LNCaP clone FGC (cell line): ENCODE results near the gene NPBWR2.

Experiments
- DNase-seq: peaks from one replicate; pipeline ENCODE4 v3.0.0-alpha.2; 2011; ENCODE audit warnings: low read depth
- H3K4me3 ChIP-seq: 2 replicates; pipeline ENCODE4 v1.5.1; 2011; ENCODE audit warnings: mild to moderate bottlenecking, low read depth, low read length, control low read depth
- CTCF ChIP-seq: IDR thresholded peaks from 2 replicates; pipeline ENCODE4 v1.5.1; 2012; ENCODE audit warnings: mild to moderate bottlenecking; ENCODE audit not compliant: control insufficient read depth, insufficient read depth; ENCODE audit errors: extremely low read depth

Gene NPBWR2

GRCh38 chr20:64103871-64104666 lies 3.3 kb downstream of the NPBWR2 start:
- DNase-seq: no peak
- no peak for TF ChIP-seq CTCF
- H3K4me3 ChIP-seq: no peak overlapping the region

GRCh38 chr20:64102647-64103354 lies 4.6 kb downstream of the NPBWR2 start:
- no peak for DNase-seq
- H3K4me3 ChIP-seq: no peak overlapping the region
- no peak for TF ChIP-seq CTCF

GRCh38 chr20:64101731-64102621 lies 5.4 kb downstream of the NPBWR2 start:
- peak; percentile 57 for TF ChIP-seq CTCF
- DNase-seq: no peak
- H3K4me3 ChIP-seq: peak overlapping the region; percentile 18; the same call in 1 of the 2 replicates

- no peak overlapping the region for H3K4me3 ChIP-seq
- TF ChIP-seq CTCF: no peak
Measured at GRCh38 chr20:64100946-64101688, 6.2 kb downstream of the NPBWR2 start.

DNA sequence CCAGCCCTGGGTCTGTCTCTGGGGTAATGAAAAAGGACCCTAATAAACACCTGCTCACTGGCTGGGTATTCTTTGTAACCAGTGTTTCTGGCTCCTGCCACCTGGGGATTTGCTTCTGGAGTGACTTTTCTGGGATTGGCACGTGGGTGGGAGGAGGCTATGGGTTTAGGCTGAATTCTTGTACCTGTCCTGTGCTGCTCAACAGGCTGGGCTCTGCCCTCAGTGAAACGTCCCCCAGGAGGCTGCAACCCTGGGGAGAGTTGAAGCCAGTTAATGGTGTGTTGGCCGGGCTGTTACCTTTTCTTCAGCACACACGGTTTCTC lies 6.8 kb downstream of the NPBWR2 start:
- no peak for TF ChIP-seq CTCF
- H3K4me3 ChIP-seq: no peak overlapping the region

More at GRCh38 chr20:64100946-64101688, 6.2 kb downstream of the NPBWR2 start:
- DNase-seq: no peak

DNA sequence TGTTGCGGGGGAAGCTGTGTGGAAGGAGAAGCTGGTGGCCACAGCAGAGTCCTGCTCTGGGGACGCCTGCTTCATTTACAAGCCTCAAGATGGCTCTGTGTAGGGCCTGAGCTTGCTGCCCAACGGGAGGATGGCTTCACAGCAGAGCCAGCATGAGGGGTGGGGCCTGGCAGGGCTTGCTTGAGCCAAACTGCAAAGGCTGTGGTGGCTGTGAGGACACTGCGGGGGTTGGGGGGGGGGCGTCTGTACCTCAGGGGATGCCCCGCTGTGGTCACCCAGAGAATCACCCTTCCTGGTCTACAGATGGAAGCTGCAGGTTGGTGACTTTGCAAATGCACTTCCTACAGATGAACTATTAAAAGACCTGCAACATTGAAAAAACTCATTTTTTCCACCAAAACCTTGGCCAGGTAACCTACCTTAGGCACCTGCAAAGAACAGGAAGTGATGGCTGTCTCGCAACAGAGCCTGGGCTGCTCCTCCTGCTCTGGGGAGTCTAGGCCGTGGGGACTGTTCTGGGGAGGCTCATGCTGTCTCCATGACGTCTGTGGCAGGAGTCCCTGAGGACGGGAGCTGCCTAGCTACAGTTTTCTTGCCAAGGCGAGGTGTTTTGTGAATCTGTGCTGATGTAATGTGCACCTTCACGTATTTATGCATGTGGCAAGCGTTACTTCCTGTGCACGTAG lies 7.3 kb downstream of the NPBWR2 start:
- no peak for TF ChIP-seq CTCF
- H3K4me3 ChIP-seq: no peak overlapping the region
- DNase-seq: no peak

More for the DNA sequence above, 6.8 kb downstream of the NPBWR2 start:
- no peak for DNase-seq
